IPS DF 19.7 (cell line): ENCODE data around the gene C13orf46.
"Not testable (repeated sequence)": the region's sequence is repeated elsewhere in the genome, so short reads cannot be mapped to it uniquely, and the experiment has no call there.

Experiments
- DNase-seq: peaks from one replicate; pipeline ENCODE4 v3.0.0-alpha.2; 2013; ENCODE audit warnings: low read depth, low spot score

C13orf46 gene

GRCh38 chr13:113973218-113974164, at the start of gene C13orf46:
Gene C13orf46, minus strand, starts transcription at chr13:113974076. Its CDS starts 79 bp downstream, at chr13:113973997.
- DNase-seq, result no peak

GRCh38 chr13:114022876-114023275, 49.0 kb upstream of the C13orf46 start:
- DNase-seq, result no peak

GRCh38 chr13:114022309-114022669, 48.4 kb upstream of the C13orf46 start:
- no peak for DNase-seq

GRCh38 chr13:114021464-114022308, 47.8 kb upstream of the C13orf46 start:
- no peak for DNase-seq

- no peak for DNase-seq
Observed at GRCh38 chr13:114020750-114021463, 47.0 kb upstream of the C13orf46 start.

GRCh38 chr13:114020134-114020533, 46.3 kb upstream of the C13orf46 start:
- not testable (repeated sequence) for DNase-seq

GRCh38 chr13:114019367-114019766, 45.5 kb upstream of the C13orf46 start:
- peak; percentile 28 for DNase-seq

GRCh38 chr13:114018461-114019055, 44.7 kb upstream of the C13orf46 start:
- no peak for DNase-seq

- DNase-seq, result no peak
Observed at GRCh38 chr13:114017966-114018365, 44.1 kb upstream of the C13orf46 start.

GRCh38 chr13:114017028-114017630, 43.3 kb upstream of the C13orf46 start:
- no peak for DNase-seq

GRCh38 chr13:114016321-114017027, 42.6 kb upstream of the C13orf46 start:
- no peak for DNase-seq

- no peak for DNase-seq
Observed at GRCh38 chr13:114015969-114016295, 42.1 kb upstream of the C13orf46 start.

- DNase-seq, result no peak
Observed at GRCh38 chr13:114015111-114015968, 41.5 kb upstream of the C13orf46 start.

GRCh38 chr13:114013952-114014629, 40.2 kb upstream of the C13orf46 start:
- DNase-seq, result no peak

GRCh38 chr13:114013336-114013735, 39.5 kb upstream of the C13orf46 start:
- no peak for DNase-seq

- DNase-seq, result no peak
Observed at GRCh38 chr13:114012921-114013320, 39.0 kb upstream of the C13orf46 start.

- no peak for DNase-seq
Observed at GRCh38 chr13:114012141-114012540, 38.3 kb upstream of the C13orf46 start.

- DNase-seq, result no peak
Observed at GRCh38 chr13:114011226-114011625, 37.4 kb upstream of the C13orf46 start.
